ENCODE results near the gene ADISSP.

Gene ADISSP

GRCh38 chr20:3764659-3765058 lies 2.9 kb downstream of the ADISSP start:
- no peaks in the 10 kb centered on the region for H4K20me1 ChIP-seq (ENCODE audit: insufficient read depth, low read length)
- H3K9me2 ChIP-seq (ENCODE audit: low read depth, low read length) = no peaks in the 10 kb centered on the region
- H3K27ac ChIP-seq (ENCODE audit: low read depth, low read length, poor library complexity, severe bottlenecking) = no peak overlapping the region
- H3K9ac ChIP-seq (ENCODE audit: low read length) = no peak overlapping the region
- no peaks in the 10 kb centered on the region for H3K79me2 ChIP-seq (ENCODE audit: insufficient read depth, low read length)
- H3K4me3 ChIP-seq (ENCODE audit: low read depth, low read length, poor library complexity, severe bottlenecking) = no peak overlapping the region
- peaks cover 36% of the 10 kb centered on the region for H3K4me1 ChIP-seq (ENCODE audit: insufficient read depth, low read length, severe bottlenecking)
- TF ChIP-seq, protein P1, sequence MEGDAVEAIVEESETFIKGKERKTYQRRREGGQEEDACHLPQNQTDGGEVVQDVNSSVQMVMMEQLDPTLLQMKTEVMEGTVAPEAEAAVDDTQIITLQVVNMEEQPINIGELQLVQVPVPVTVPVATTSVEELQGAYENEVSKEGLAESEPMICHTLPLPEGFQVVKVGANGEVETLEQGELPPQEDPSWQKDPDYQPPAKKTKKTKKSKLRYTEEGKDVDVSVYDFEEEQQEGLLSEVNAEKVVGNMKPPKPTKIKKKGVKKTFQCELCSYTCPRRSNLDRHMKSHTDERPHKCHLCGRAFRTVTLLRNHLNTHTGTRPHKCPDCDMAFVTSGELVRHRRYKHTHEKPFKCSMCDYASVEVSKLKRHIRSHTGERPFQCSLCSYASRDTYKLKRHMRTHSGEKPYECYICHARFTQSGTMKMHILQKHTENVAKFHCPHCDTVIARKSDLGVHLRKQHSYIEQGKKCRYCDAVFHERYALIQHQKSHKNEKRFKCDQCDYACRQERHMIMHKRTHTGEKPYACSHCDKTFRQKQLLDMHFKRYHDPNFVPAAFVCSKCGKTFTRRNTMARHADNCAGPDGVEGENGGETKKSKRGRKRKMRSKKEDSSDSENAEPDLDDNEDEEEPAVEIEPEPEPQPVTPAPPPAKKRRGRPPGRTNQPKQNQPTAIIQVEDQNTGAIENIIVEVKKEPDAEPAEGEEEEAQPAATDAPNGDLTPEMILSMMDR (IDR thresholded peaks at IDR 0.05; ENCODE audit: low read length) = no peak
- no peak for TF ChIP-seq EZH2 (IDR thresholded peaks at IDR 0.05; ENCODE audit: borderline replicate concordance, low read length)
- no peak overlapping the region for H3K4me2 ChIP-seq (ENCODE audit: low read length)
- H3F3A ChIP-seq (ENCODE audit: insufficient read depth, low read length) = no peaks in the 10 kb centered on the region
- H3K27me3 ChIP-seq (ENCODE audit: insufficient read depth, low read length) = no peaks in the 10 kb centered on the region
- no peaks in the 10 kb centered on the region for H3K9me3 ChIP-seq (ENCODE audit: low read length)
- H2AFZ ChIP-seq (ENCODE audit: low read length) = no peak overlapping the region
- H3K36me3 ChIP-seq (ENCODE audit: insufficient read depth, low read length) = peaks cover 7% of the 10 kb centered on the region; the same call in 1 of the 2 replicates

DNA sequence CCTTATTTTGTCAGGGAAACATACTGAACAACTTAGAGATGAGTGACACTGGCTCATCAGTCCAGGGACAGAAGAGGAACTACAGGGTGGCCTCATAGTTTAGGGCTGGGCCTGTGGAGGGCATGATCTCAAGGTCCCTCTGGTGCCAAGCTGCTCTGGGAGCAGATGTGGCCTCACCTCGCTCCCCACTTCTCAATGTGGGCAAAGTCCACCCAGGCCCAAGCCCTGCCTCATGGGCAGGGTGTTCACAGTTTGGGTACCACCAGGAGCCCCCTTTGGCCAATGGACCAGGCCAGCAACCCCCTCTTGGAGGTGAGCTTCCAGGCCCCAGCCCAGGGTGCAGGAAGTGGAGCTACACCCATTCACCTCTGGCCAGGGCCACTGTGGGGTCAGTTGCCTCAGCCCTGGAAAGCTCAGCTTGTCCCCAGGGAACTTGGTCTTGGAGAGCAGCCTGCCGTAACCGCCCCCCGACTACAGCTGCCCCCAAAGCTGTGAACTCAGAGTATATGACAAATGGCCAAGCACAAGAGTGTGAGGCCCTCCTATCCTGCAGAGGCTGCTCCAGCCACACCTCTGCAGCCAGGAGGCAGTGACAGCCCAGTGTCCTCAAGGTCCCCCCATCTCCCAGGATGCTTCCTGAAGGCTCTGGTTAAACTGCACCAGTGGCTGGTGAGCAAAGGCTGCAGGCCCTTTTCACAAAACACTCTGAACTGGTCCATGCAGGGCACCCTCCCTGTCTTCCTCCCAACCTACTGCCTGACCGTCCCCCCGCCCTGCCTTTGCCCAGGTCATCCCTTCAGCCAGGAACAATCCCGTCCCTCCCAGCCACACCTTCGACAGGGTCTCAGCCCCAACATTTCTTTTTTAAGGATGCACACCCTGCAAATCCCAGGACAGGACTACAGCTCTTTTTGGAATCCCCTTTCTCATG lies 3.6 kb downstream of the ADISSP start:
- H3K4me1 ChIP-seq (ENCODE audit: insufficient read depth, low read length, severe bottlenecking) = peaks cover 35% of the 10 kb centered on the region

DNA sequence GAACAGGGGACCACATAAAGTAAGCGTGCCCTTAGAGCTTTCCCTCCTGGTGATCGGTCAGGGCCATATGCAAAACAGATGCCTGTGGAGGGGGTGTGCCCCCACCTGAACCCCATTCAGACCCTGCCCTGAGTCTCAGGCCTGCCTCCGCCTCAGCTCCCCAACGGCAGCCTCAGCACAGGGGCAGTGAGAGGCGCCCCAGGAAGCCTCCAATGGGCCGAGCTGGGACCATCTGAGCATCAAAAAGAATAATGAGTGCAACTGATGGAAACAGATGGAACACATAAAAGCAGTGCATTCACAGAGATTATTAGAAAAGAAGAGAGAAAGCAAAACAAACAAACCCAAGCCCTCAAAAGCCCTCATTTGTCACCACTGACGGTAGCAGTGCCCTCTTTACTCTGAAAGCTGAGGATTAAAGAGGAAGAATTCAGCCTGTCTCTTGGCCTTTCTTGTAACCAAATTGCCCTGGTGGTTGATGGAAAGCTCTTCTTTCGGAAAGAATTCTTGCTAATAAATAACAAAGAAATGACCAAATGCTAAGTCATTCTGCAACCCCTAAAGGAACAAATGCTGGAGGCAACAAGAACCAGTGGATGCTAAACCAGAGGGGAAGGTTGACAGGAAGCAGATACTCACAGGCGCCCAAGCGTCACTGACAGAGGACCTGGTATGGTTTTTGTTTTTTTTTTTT lies 6.8 kb downstream of the ADISSP start:
- Histone ChIP-seq H3K9me2 (ENCODE audit: low read depth, low read length) (no peaks in the 10 kb centered on the region), H3F3A (ENCODE audit: insufficient read depth, low read length) (no peaks in the 10 kb centered on the region), H3K27ac (ENCODE audit: low read depth, low read length, poor library complexity, severe bottlenecking) (no peak overlapping the region), H3K9me3 (ENCODE audit: low read length) (no peaks in the 10 kb centered on the region), H3K4me1 (ENCODE audit: insufficient read depth, low read length, severe bottlenecking) (peaks cover 16% of the 10 kb centered on the region), H3K27me3 (ENCODE audit: insufficient read depth, low read length) (no peaks in the 10 kb centered on the region), H4K20me1 (ENCODE audit: insufficient read depth, low read length) (no peaks in the 10 kb centered on the region), H3K36me3 (ENCODE audit: insufficient read depth, low read length) (peaks cover 21% of the 10 kb centered on the region), H3K4me2 (ENCODE audit: low read length) (peak overlapping the region; percentile 8; the same call in 1 of the 2 replicates), H3K9ac (ENCODE audit: low read length) (no peak overlapping the region), H3K4me3 (ENCODE audit: low read depth, low read length, poor library complexity, severe bottlenecking) (no peak overlapping the region), H3K79me2 (ENCODE audit: insufficient read depth, low read length) (no peaks in the 10 kb centered on the region), H2AFZ (ENCODE audit: low read length) (no peak overlapping the region)
- TF ChIP-seq EZH2 (IDR thresholded peaks at IDR 0.05; ENCODE audit: borderline replicate concordance, low read length) = no peak
- TF ChIP-seq, protein P1 (IDR thresholded peaks at IDR 0.05; ENCODE audit: low read length) = no peak

More for the DNA sequence above, 3.6 kb downstream of the ADISSP start:
- Histone ChIP-seq H3K79me2 (ENCODE audit: insufficient read depth, low read length) (no peaks in the 10 kb centered on the region), H2AFZ (ENCODE audit: low read length) (no peak overlapping the region), H3K27ac (ENCODE audit: low read depth, low read length, poor library complexity, severe bottlenecking) (no peak overlapping the region), H3K27me3 (ENCODE audit: insufficient read depth, low read length) (no peaks in the 10 kb centered on the region), H3K4me3 (ENCODE audit: low read depth, low read length, poor library complexity, severe bottlenecking) (no peak overlapping the region), H3F3A (ENCODE audit: insufficient read depth, low read length) (no peaks in the 10 kb centered on the region), H4K20me1 (ENCODE audit: insufficient read depth, low read length) (no peaks in the 10 kb centered on the region), H3K4me2 (ENCODE audit: low read length) (no peak overlapping the region), H3K9me2 (ENCODE audit: low read depth, low read length) (no peaks in the 10 kb centered on the region), H3K36me3 (ENCODE audit: insufficient read depth, low read length) (peaks cover 7% of the 10 kb centered on the region; the same call in 1 of the 2 replicates), H3K9me3 (ENCODE audit: low read length) (no peaks in the 10 kb centered on the region), H3K9ac (ENCODE audit: low read length) (no peak overlapping the region)
- TF ChIP-seq, protein P1 (IDR thresholded peaks at IDR 0.05; ENCODE audit: low read length) = no peak
- TF ChIP-seq EZH2 (IDR thresholded peaks at IDR 0.05; ENCODE audit: borderline replicate concordance, low read length) = no peak

Data from OCI-LY1 (cell line).